ENCODE data around the gene PRKCZ. TPM values are rescaled to one million over a fixed set of nuclear protein-coding genes. Genes with fewer than 3 reads are reported as not detected.

PRKCZ gene
- total and polyA plus RNA-seq, 9 of the 15 experiments (the other 6 are each of a cell fraction or from before 2014, with no cell fraction given): 0.07 to 3.1 (median 1.3) TPM

GRCh38 chr1:2001773-2002411 lies 48.3 kb upstream of the PRKCZ start (continued):
- TF ChIP-seq EP300 (IDR thresholded peaks at IDR 0.05; ENCODE audit: low read length) (peak; percentile 44; the same call in 1 of the 2 replicates), STAT5A (IDR thresholded peaks at IDR 0.05; ENCODE audit: borderline replicate concordance, low read length) (no peak), ARID3B (CRISPR knock-in tag; IDR thresholded peaks at IDR 0.05; ENCODE audit: borderline replicate concordance) (no peak), SREBF2 (CRISPR knock-in tag; IDR thresholded peaks at IDR 0.05) (no peak), ILF3 (IDR thresholded peaks at IDR 0.05; ENCODE audit: borderline replicate concordance) (no peak), ATF1 (CRISPR knock-in tag; IDR thresholded peaks at IDR 0.05) (no peak), ATF1 (tag; IDR thresholded peaks at IDR 0.05) (no peak), ZNF551 (CRISPR knock-in tag; IDR thresholded peaks at IDR 0.05) (no peak), TFAM (CRISPR knock-in tag; conservative IDR thresholded peaks at IDR 0.05) (no peak), ZNF12 (CRISPR knock-in tag; IDR thresholded peaks at IDR 0.05) (no peak), CREBBP (IDR thresholded peaks at IDR 0.05; ENCODE audit: low read depth, low read length) (no peak), MTF1 (CRISPR knock-in tag; IDR thresholded peaks at IDR 0.05; ENCODE audit: borderline replicate concordance) (no peak), NCOA6 (IDR thresholded peaks at IDR 0.05) (no peak), BCL6 (CRISPR knock-in tag; IDR thresholded peaks at IDR 0.05) (no peak), SRSF3 (IDR thresholded peaks at IDR 0.05; ENCODE audit: insufficient read depth, low read length) (no peak), PKNOX1 (IDR thresholded peaks at IDR 0.05) (peak; percentile 66), TSHZ1 (CRISPR knock-in tag; IDR thresholded peaks at IDR 0.05) (no peak), NRF1 (conservative IDR thresholded peaks at IDR 0.05 in 1 of 2, IDR thresholded peaks at IDR 0.05 in 1 of 2) (no peak), MTA2 (IDR thresholded peaks at IDR 0.05; ENCODE audit: low read depth) (no peak)
